K562 (cell line): Measurements from ENCODE around the gene HPD. TPM values are rescaled to one million over a fixed set of nuclear protein-coding genes. Genes with fewer than 3 reads are reported as not detected.

ENCODE experiments used
- ATF4 ChIP-seq: fragments of 450-650 bp; formaldehyde crosslinking; IDR thresholded peaks from 2 replicates; pipeline ENCODE4 v1.4.0; 2022; ENCODE audit warnings: mild to moderate bottlenecking, moderate library complexity
- CSDE1 ChIP-seq, 2 experiments: fragments of 450-650 bp; IDR thresholded peaks; 2 replicates each; pipeline ENCODE4 v1.6.1; 2016; ENCODE audit warnings: mild to moderate bottlenecking in 1 of 2
- GABPB1 ChIP-seq: sonication (generic); formaldehyde crosslinking; IDR thresholded peaks from 2 replicates; pipeline ENCODE4 v1.8.0; 2022; ENCODE audit warnings: mild to moderate bottlenecking, missing genetic modification reagents
- HIVEP1 ChIP-seq: fragments of 250-450 bp; sonication (Bioruptor Pico); IDR thresholded peaks from 2 replicates; pipeline ENCODE4 v1.4.0; 2020; ENCODE audit warnings: mild to moderate bottlenecking
- HNRNPLL ChIP-seq: fragments of 200-400 bp; formaldehyde crosslinking; IDR thresholded peaks from 2 replicates; pipeline ENCODE4 v1.6.1; 2017; ENCODE audit warnings: low read length, low read depth, mild to moderate bottlenecking; ENCODE audit not compliant: poor library complexity, severe bottlenecking
- HOMEZ ChIP-seq: fragments of 250-450 bp; sonication (Bioruptor Pico); IDR thresholded peaks from 2 replicates; pipeline ENCODE4 v1.4.0; 2020; ENCODE audit warnings: mild to moderate bottlenecking, moderate library complexity
- NONO ChIP-seq, 2 experiments: fragments of 200-400 bp in 1 of 2; fragments of 450-650 bp in 1 of 2; formaldehyde crosslinking in 1 of 2; IDR thresholded peaks; 2 replicates each; pipeline ENCODE4 v1.6.1; 2017; ENCODE audit warnings: low read depth in 2 of 2, mild to moderate bottlenecking in 2 of 2, moderate library complexity in 2 of 2, low read length in 1 of 2
- SREBF2 ChIP-seq: sonication (generic); formaldehyde crosslinking; IDR thresholded peaks from 2 replicates; pipeline ENCODE4 v1.4.0; 2020; ENCODE audit warnings: mild to moderate bottlenecking, missing genetic modification reagents
- TCF15 ChIP-seq: fragments of 250-450 bp; sonication (Bioruptor Pico); IDR thresholded peaks from 2 replicates; pipeline ENCODE4 v1.8.0; 2022; ENCODE audit warnings: moderate library complexity, mild to moderate bottlenecking, inconsistent platforms
- TCFL5 ChIP-seq: fragments of 250-450 bp; sonication (Bioruptor Pico); conservative IDR thresholded peaks from 2 replicates; pipeline ENCODE4 v1.6.1; 2021; ENCODE audit warnings: mild to moderate bottlenecking, moderate library complexity, matching md5 sums
- THAP12 ChIP-seq: fragments of 250-450 bp; sonication (Bioruptor Pico); IDR thresholded peaks from 2 replicates; pipeline ENCODE4 v1.9.0; 2021; ENCODE audit warnings: mild to moderate bottlenecking, inconsistent platforms
- THAP7 ChIP-seq: fragments of 250-450 bp; sonication (Bioruptor Pico); IDR thresholded peaks from 2 replicates; pipeline ENCODE4 v1.5.0; 2021
- ZBTB7A ChIP-seq: IDR thresholded peaks from 2 replicates; pipeline ENCODE4 v1.6.1; 2011; ENCODE audit warnings: low read depth, mild to moderate bottlenecking, low read length, moderate library complexity, borderline replicate concordance; ENCODE audit not compliant: control insufficient read depth
- ZBTB8A ChIP-seq: fragments of 450-650 bp; IDR thresholded peaks from 2 replicates; pipeline ENCODE4 v1.6.1; 2018; ENCODE audit warnings: mild to moderate bottlenecking, moderate library complexity; ENCODE audit not compliant: partially characterized antibody
- ZFP91 ChIP-seq: sonication (generic); formaldehyde crosslinking; IDR thresholded peaks from 2 replicates; pipeline ENCODE4 v1.8.0; 2022; ENCODE audit warnings: mild to moderate bottlenecking, missing genetic modification reagents
- ZNF197 ChIP-seq: fragments of 200-800 bp; sonication (Bioruptor generic); IDR thresholded peaks from 2 replicates; pipeline ENCODE4 v1.6.1; 2016; ENCODE audit warnings: low read depth, missing genetic modification characterization, missing compliant biosample characterization
- ZNF217 ChIP-seq: sonication (generic); formaldehyde crosslinking; IDR thresholded peaks from 2 replicates; pipeline ENCODE4 v1.8.0; 2022; ENCODE audit warnings: mild to moderate bottlenecking, missing genetic modification reagents
- ZNF41 ChIP-seq: fragments of 250-450 bp; sonication (Bioruptor Pico); conservative IDR thresholded peaks from 2 replicates; pipeline ENCODE4 v1.4.0; 2020; ENCODE audit warnings: mild to moderate bottlenecking
- polyA plus RNA-seq, 8 experiments: library from polyadenylated mRNA; depleted of rRNA in 4 of 8; stranded (reverse) in 5 of 8; unstranded in 3 of 8; fragments of >200 nt; fragmentation: Nextera tagmentation in 2 of 8; fragmentation: Illumina TruSeq in 1 of 8; extraction: Ambion mirVana in 2 of 8; extraction: Trizol in 1 of 8; gene quantifications; 2 replicates each; pipeline versions ENCODE4 v1.2.1 to v1.2.3, GENCODE V29; 2011 to 2014; ENCODE audit warnings: inconsistent platforms in 1 of 8, missing spikeins in 1 of 8
- total RNA-seq, 7 experiments: library from RNA; depleted of rRNA in 6 of 7; stranded (reverse); fragments of >200 nt in 6 of 7; fragmentation: Illumina TruSeq in 2 of 7; extraction: Trizol in 2 of 7; gene quantifications; 2 replicates each; pipeline versions ENCODE4 v1.2.1 to v1.2.3, GENCODE V29; 2011 to 2021; ENCODE audit warnings: low replicate concordance in 1 of 7

HPD gene
- total and polyA plus RNA-seq, 9 of the 15 experiments (the other 6 are each of a cell fraction or from before 2014, with no cell fraction given) = 0.06 to 0.29 (median 0.07) TPM; not detected in 4

GRCh38 chr12:121888478-121889273, 30.0 kb upstream of the HPD start, which contains the start of gene PSMD9 (continued):
- no peak for TF ChIP-seq NONO (IDR thresholded peaks at IDR 0.05; ENCODE audit: low read depth in 2 of 2, low read length in 1 of 2)
- no peak for TF ChIP-seq ZFP91
- no peak for TF ChIP-seq SREBF2 (CRISPR knock-in tag)
- peak; percentile 97 for TF ChIP-seq GABPB1 (CRISPR knock-in tag)
- TF ChIP-seq HNRNPLL = peak; percentile 83
- no peak for TF ChIP-seq CSDE1 (IDR thresholded peaks at IDR 0.05)
- peak; percentile 35; the same call in 1 of the 2 replicates for TF ChIP-seq ZNF217 (CRISPR knock-in tag)
- TF ChIP-seq ZBTB7A = peak; percentile 23; the same call in 1 of the 2 replicates
- peak; percentile 15; the same call in 1 of the 2 replicates for TF ChIP-seq ZNF197 (CRISPR knock-in tag)
- peak; percentile 59 for TF ChIP-seq THAP12 (CRISPR knock-in tag)
- peak; percentile 61; the same call in 1 of the 2 replicates for TF ChIP-seq ATF4
- TF ChIP-seq ZNF41 (CRISPR knock-in tag) = 0 out of 2 replicates have a peak, but pooled peaks have one; percentile 6
- no peak for TF ChIP-seq TCFL5 (CRISPR knock-in tag)
- peak; percentile 23; the same call in 1 of the 2 replicates for TF ChIP-seq THAP7
- no peak for TF ChIP-seq HIVEP1
- TF ChIP-seq TCF15 (CRISPR knock-in tag) = no peak
- TF ChIP-seq ZBTB8A = no peak
- TF ChIP-seq HOMEZ = no peak
